OCI-LY3 (cell line): ENCODE data around the gene KDM1A.

Experiments
- CTCF ChIP-seq: fragments of 200-600, 300-600 bp; sonication (generic); IDR thresholded peaks from 2 replicates; pipeline ENCODE4 v1.5.1; 2014; ENCODE audit warnings: antibody characterized with exemption, low read length, low read depth
- EZH2phosphoT487 ChIP-seq: fragments of 200-600 bp; shearing (Covaris generic); IDR thresholded peaks from 2 replicates; pipeline ENCODE4 v1.6.1; 2018; ENCODE audit warnings: antibody characterized with exemption, mixed run types, low read depth

DNA sequence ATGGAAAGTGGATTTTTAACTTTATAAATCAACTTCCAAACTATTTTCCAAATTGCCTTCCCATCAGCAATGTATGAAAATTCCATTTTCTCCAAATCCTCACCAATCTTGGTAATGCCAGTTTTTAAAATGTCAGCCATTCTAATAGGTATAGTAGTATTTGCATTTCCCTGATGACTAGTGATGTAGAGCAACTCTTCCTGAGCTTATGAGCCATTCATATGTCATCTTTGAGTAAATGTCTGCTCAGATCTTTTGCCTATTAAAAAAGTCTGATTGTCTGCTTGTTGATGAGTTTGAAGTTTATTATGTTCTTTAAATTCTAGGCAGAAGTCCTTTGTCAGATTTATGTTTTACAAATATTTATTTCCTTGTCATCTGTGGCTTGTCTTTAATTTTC lies 54.7 kb downstream of the KDM1A start:
- no peak for TF ChIP-seq CTCF
- no peak for TF ChIP-seq EZH2phosphoT487
